CD4-positive, alpha-beta T cell treated with Interleukin-21 for 1 hour (primary cell): ENCODE data around the gene CXorf66.
A peak's percentile ranks its signal among the peaks of the same experiment; 100 is the strongest.
"Not testable (repeated sequence)": the region's sequence is repeated elsewhere in the genome, so short reads cannot be mapped to it uniquely, and the experiment has no call there.

Experiments
- DNase-seq: peaks from one replicate; pipeline ENCODE4 v3.0.0-alpha.2; 2020

The CXorf66 gene, protein sequence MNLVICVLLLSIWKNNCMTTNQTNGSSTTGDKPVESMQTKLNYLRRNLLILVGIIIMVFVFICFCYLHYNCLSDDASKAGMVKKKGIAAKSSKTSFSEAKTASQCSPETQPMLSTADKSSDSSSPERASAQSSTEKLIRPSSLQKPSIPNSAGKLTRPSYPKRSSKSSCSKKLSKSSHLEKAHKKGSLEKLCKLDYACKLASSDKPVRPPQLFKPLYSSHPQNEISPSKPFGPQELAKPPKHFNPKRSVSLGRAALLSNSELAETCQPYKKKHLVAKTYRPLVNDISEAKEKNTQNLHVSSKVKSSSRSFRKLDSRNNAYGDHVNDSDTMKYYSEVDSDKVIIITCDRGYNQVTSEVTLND

GRCh38 chrX:139965421-139965820, at the start of gene CXorf66:
Gene CXorf66, minus strand, starts transcription at chrX:139965521. Its CDS starts 25 bp downstream, at chrX:139965496.
- no peak for DNase-seq

GRCh38 chrX:139982856-139983255, 17.5 kb upstream of the CXorf66 start:
- no peak for DNase-seq

DNA sequence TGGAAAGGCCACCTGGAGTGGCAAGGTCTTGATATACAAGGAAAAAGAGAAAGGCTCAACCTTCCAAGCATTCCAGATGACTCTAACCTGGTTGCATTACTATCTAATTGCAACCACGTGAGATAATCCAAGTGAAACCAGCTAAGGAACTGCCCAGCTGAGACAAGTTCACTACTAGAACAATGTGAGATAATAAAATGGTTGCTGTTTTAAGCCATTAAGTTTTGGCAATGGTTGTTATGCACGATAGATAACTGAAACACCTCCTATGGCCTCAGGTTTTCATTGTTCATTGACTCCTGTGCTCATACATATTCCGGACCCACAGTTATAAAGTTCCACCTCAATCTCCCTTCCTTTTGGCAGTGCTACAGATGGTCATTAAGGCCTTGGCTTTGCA, 9.2 kb upstream of the CXorf66 start:
- no peak for DNase-seq

DNA sequence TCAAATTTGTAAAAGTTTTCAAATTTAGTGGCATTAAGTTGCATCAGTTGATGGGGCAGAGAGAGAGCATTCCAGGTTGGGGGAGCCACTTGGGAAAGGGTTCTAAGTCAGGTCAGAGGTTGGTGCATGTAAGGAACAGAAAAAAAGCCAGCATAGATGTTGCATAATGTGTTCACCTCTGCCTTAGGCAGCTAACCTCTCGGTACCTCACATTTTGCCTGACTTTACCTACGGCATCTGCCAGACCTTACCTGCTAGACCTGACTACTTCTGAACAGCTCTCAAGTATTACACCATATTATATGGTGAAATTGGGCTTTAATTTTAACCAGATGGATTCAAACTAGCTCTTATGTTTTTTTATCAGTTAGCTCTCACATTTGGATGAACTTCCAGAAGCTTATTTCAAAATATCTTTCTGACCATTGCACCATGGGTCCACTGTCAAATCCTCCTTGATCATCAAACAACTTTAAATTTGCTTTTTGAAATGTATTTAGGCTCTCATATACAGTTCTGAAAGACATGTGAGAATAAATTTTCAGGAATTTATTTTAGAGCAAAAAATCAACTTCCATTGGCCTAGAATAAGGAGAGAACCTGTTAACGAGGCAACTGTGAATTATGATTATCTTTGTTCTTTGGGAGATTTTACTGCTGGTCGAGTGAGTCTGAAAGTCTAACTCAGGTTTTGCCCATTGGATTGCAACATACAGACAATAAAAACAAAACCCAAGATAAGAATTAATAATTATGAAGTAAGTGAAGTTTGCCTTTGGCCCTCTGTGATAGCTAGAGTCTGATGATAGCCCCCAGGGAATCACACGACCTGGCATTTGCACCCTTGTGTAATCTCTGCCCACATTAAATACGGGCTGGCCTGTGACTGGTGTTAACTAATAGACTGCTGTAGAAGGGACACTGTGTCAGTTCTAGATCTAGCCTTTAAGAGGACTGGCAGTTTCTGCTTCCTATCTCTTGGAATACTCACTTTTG, 7.6 kb upstream of the CXorf66 start:
- no peak for DNase-seq

DNA sequence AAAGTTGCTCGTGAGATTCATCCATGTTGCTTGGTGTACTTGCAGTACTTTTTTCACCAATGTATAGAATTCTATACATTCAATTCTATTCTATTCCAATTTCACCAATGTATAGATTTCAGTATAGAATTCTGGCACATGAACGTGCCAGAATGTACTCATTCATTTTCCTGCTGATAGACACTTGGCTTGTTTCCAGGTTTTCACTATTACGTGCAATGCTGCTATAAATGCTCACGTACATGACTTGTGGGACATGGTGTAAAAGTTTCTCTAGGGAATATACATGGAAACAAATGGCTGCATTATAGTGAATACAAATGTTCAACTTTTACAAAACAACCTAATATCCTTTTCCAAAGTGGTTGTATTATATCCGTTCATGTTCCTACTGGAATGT, 6.8 kb upstream of the CXorf66 start:
- no peak for DNase-seq

DNA sequence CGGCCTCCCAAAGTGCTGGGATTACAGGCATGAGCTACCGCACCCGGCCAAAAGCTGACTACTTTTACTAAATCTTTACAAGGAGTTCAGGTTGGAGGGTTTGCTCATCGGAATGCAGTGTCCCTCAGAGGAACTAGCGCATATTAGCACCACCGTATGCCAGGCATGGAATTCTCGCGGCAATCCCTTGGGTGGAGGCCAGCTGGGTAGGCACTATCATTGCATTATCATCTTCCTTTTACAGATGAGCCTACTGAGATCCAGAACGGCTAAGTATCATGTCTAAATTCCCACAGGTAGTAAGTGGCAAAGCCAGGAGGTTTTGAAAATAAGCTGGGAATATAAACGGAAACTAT, 6.1 kb upstream of the CXorf66 start:
- DNase-seq = no peak

DNA sequence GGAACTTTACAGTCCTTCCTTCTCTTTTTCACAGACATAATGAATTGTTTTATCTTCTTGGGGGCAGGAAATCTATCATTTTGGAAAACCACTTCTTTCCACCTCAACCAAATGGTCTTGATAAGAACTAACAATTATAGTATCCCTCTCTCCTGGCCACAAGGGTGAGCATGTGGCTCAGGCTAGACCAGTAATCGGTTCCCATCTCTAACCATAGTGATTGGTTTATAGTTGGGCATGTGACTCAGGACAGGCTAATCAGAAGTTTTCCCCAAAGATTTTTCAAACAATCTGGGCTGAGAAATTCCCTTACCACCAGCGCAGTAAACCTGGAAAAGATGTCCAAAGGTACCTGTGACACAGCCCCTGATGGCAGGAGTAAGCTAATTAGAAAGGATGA, 4.0 kb upstream of the CXorf66 start:
- DNase-seq = no peak

DNA sequence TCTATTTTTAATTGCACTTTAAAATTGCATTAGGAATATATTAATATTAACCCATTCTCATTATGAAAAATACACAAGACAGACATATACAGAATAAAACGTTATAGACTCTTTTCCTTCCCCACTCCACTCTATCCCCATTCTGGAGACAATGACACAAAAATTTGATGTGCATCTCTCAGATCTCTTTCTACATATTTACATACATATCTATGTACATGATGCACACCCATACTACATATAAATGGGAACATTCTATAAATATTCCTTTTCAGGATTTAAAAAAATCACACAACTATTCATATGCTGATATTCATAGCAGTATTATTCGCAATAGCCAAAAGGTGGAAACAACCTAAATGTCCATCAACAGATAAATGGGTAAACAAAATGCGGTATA, 2.4 kb upstream of the CXorf66 start:
- DNase-seq = no peak

- DNase-seq = no peak
Observed at GRCh38 chrX:139967300-139967699, 2.0 kb upstream of the CXorf66 start.

DNA sequence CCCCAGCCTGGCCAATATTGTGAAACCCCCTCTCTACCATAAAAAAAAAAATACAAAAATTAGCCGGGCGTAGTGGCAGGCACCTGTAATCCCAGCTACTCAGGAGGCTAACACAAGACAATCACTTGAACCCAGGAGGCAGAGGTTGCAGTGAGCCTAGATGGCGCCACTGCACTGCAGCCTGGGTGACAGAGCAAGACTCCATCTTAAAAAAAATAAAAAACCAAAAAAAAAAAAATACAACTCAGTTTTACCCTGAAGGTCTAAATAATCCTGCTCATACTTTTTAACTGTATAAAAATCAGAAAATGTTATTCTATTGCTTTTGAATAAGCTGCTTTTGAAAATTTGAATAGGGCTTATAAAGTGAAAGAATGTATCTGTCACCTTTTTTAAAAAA, 838 bp upstream of the CXorf66 start:
- peak; percentile 2 for DNase-seq

DNA sequence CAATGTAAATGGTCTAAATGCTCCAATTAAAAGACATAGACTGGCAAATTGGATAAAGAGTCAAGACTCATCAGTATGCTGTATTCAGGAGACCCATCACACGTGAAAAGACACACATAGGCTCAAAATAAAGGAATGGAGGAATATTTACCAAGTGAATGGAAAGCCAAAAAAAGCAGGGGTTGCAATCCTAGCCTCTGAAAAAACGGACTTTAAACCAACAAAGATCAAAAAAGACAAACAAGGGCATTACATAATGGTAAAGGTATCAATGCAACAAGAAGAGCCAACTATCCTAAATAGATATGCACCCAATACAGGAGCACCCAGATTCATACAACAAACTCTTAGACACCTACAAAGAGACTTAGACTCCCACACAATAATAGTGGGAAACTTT, 4.2 kb downstream of the CXorf66 start:
- DNase-seq = not testable (repeated sequence)

- DNase-seq = no peak
Observed at GRCh38 chrX:139949703-139950102, 15.6 kb downstream of the CXorf66 start.

- no peak for DNase-seq
Observed at GRCh38 chrX:139945075-139945474, 20.2 kb downstream of the CXorf66 start.

- DNase-seq = no peak
Observed at GRCh38 chrX:139936259-139936658, 29.1 kb downstream of the CXorf66 start.

GRCh38 chrX:139933904-139934303, 31.4 kb downstream of the CXorf66 start:
- no peak for DNase-seq

- DNase-seq = peak; percentile 87
Observed at GRCh38 chrX:139932901-139933796, 32.2 kb downstream of the CXorf66 start, which contains the start of gene ATP11C. Gene ATP11C, minus strand, starts transcription at chrX:139933053. Its CDS starts 1,011 bp downstream, at chrX:139932042.

DNA sequence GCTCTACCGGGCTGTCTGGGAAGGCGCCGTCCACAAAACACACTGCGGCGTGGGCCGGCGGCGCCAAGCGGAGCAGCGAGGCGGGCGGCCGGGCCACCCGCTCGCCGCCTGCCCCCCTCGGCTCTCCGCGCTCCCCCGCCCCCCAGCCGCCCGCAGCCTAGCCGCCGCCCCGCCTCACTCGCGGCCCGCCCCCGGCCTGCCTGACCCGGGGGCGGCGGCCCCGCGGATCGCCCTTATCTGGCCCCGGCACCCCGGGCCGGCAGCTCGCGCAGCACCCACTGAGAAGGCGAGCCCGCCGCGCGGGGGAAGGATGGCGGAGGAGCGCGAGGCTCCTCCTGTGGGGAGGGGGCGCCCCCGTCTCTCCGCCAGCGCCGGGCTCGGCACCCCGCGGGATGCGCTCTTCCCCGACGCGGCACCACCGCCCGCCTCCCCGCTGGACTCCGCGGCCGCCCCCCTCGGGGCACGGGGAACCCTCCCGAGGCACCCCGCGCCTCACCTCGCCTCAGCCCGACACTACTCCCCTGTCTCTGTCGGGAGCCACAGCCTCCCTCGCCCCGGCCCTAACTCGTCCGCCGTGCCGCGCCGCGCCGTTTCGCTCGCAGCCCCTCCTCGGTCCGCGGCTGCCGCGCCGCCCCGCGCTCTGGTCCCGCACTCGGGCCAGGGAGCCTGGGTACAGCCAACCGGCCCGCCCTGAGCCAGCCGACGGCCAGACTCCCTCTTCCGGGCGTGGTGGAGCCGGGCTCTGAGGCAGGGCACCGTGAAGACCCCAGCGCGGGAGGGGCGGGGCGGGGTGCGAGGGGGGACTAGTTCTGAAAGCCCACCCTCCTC, 33.0 kb downstream of the CXorf66 start:
- DNase-seq = peak; percentile 55

GRCh38 chrX:139931646-139932072, 33.7 kb downstream of the CXorf66 start:
- DNase-seq = no peak

GRCh38 chrX:139930916-139931645, 34.2 kb downstream of the CXorf66 start:
- peak; percentile 4 for DNase-seq

DNA sequence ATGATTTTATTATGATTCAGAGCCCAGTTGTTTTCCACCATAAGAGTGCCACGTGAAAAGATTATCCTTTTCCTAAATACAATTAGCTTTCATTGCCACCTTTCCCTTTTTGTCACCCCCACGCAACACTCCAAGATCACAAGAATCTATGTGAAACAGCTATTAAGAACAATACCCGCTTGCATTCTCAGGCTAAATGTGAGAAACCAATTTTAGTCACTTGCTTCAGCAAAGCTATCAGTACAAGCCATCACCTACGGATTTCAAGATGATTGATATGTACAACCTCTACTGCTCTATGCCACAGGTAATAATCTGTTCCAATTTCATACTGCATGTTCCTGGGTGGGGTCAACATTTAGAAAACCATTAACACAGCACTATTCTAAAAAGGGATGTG, 34.9 kb downstream of the CXorf66 start:
- no peak for DNase-seq

GRCh38 chrX:139929876-139930275, 35.4 kb downstream of the CXorf66 start:
- DNase-seq = no peak
